ENCODE data around the gene NMRK1. TPM values are rescaled to one million over a fixed set of nuclear protein-coding genes. Genes with fewer than 3 reads are reported as not detected.

Gene NMRK1
- total and polyA plus RNA-seq, 7 donors = 10.6 to 33.1 (median 23.3) TPM

- Histone ChIP-seq H3K27me3 (ENCODE audit: insufficient read depth in 3 of 3, low read length in 2 of 3) (no peaks in the 10 kb centered on the region), H3K4me3 (no peak overlapping the region), H3K9me3 (no peaks in the 10 kb centered on the region), H3K4me1 (peaks cover 6% of the 10 kb centered on the region), H3K36me3 (ENCODE audit: insufficient read depth in 1 of 2, low read depth in 1 of 2) (no peaks in the 10 kb centered on the region), H3K27ac (no peak overlapping the region)
- ATAC-seq (no peak), DNase-seq (no peak)
- WGBS, 3 donors = 65 to 90% (median 79%) methylated on average over 2 of the region's 2 CpGs
- intact Hi-C loops (cut with DNase I) = no loop called here
- no peak for TF ChIP-seq CTCF (IDR thresholded peaks at IDR 0.05)
Observed at GRCh38 chr9:75105841-75106240, 17.9 kb upstream of the NMRK1 start.

- intact Hi-C loops (cut with DNase I) = no loop called here
- Histone ChIP-seq H3K4me1 (peaks cover 6% of the 10 kb centered on the region), H3K27me3 (ENCODE audit: insufficient read depth in 3 of 3, low read length in 2 of 3) (no peaks in the 10 kb centered on the region), H3K36me3 (ENCODE audit: insufficient read depth in 1 of 2, low read depth in 1 of 2) (no peaks in the 10 kb centered on the region), H3K4me3 (no peak overlapping the region), H3K27ac (no peak overlapping the region), H3K9me3 (no peaks in the 10 kb centered on the region)
- ATAC-seq = no peak
- 87 to 94% (median 87%) methylated on average over 2 of the region's 2 CpGs for WGBS, 3 donors
- DNase-seq = no peak
- no peak for TF ChIP-seq CTCF (IDR thresholded peaks at IDR 0.05)
Observed at GRCh38 chr9:75105019-75105540, 17.1 kb upstream of the NMRK1 start.

GRCh38 chr9:75104607-75105006, 16.7 kb upstream of the NMRK1 start:
- Histone ChIP-seq H3K4me1 (peaks cover 6% of the 10 kb centered on the region), H3K27ac (no peak overlapping the region), H3K36me3 (ENCODE audit: insufficient read depth in 1 of 2, low read depth in 1 of 2) (no peaks in the 10 kb centered on the region), H3K4me3 (no peak overlapping the region), H3K9me3 (no peaks in the 10 kb centered on the region), H3K27me3 (ENCODE audit: insufficient read depth in 3 of 3, low read length in 2 of 3) (no peaks in the 10 kb centered on the region)
- no peak for ATAC-seq
- TF ChIP-seq CTCF (IDR thresholded peaks at IDR 0.05) = no peak
- intact Hi-C loops (cut with DNase I) = no loop called here
- DNase-seq = no peak
- 87 to 95% (median 92%) methylated on average over 3 of the region's 3 CpGs for WGBS, 3 donors

GRCh38 chr9:75102177-75102790, 14.3 kb upstream of the NMRK1 start:
- intact Hi-C loops (cut with DNase I) = no loop called here
- DNase-seq = no peak
- WGBS, 3 donors = 95 to 99% (median 95%) methylated on average over 7 of the region's 7 CpGs
- no peaks in the 10 kb centered on the region for H3K4me1 ChIP-seq
- H3K27me3 ChIP-seq (ENCODE audit: insufficient read depth in 3 of 3, low read length in 2 of 3) = no peaks in the 10 kb centered on the region
- no peaks in the 10 kb centered on the region for H3K36me3 ChIP-seq (ENCODE audit: insufficient read depth in 1 of 2, low read depth in 1 of 2)
- no peak for TF ChIP-seq CTCF (IDR thresholded peaks at IDR 0.05)
- no peaks in the 10 kb centered on the region for H3K9me3 ChIP-seq
- no peak overlapping the region for H3K27ac ChIP-seq
- no peak for ATAC-seq
- no peak overlapping the region for H3K4me3 ChIP-seq

All from psoas muscle (tissue), 8 donors.